Measurements from ENCODE around the gene RRP9. TPM values are rescaled to one million over a fixed set of nuclear protein-coding genes. Genes with fewer than 3 reads are reported as not detected.
"Not testable (repeated sequence)": the region's sequence is repeated elsewhere in the genome, so short reads cannot be mapped to it uniquely, and the experiment has no call there.

The RRP9 gene, protein sequence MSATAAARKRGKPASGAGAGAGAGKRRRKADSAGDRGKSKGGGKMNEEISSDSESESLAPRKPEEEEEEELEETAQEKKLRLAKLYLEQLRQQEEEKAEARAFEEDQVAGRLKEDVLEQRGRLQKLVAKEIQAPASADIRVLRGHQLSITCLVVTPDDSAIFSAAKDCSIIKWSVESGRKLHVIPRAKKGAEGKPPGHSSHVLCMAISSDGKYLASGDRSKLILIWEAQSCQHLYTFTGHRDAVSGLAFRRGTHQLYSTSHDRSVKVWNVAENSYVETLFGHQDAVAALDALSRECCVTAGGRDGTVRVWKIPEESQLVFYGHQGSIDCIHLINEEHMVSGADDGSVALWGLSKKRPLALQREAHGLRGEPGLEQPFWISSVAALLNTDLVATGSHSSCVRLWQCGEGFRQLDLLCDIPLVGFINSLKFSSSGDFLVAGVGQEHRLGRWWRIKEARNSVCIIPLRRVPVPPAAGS
- 20.6 TPM for total RNA-seq (ENCODE audit: unreplicated experiment)
- long read RNA-seq, transcript RRP9-201 (15 exons, 1,578 nt) = major isoform, 24 of 31 reads
- long read RNA-seq, partial matches to known transcripts = 0 of 31 reads
- long read RNA-seq, other reads (novel, unspliced or antisense) = 7 of 31 reads

GRCh38 chr3:51941798-51942602 is at the start of gene RRP9, which contains the start of gene PARP3:
TSS of gene RRP9 (minus strand) at chr3:51941904. CDS start at chr3:51941867, 37 bp downstream.
TSS of gene PARP3 (plus strand) at chr3:51942363. CDS start at chr3:51943356, 993 bp downstream.
- peak within 1 kb of the TSS; percentile 34 for H3K27ac Mint-ChIP-seq (ENCODE audit: unreplicated experiment)
- H3K9me3 Mint-ChIP-seq (ENCODE audit: unreplicated experiment) = no peaks in the 10 kb centered on the region
- peak; percentile 98 for DNase-seq (ENCODE audit: low spot score)
- H3K27me3 Mint-ChIP-seq (ENCODE audit: unreplicated experiment) = peaks cover 6% of the 10 kb centered on the region
- peak within 1 kb of the TSS; percentile 90 for H3K4me3 Mint-ChIP-seq (ENCODE audit: unreplicated experiment)
- H3K36me3 Mint-ChIP-seq (ENCODE audit: low read depth, unreplicated experiment) = peaks cover 21% of the 10 kb centered on the region
- peak; percentile 100 for TF ChIP-seq CTCF (IDR thresholded peaks at IDR 0.05; ENCODE audit: unreplicated experiment)
- H3K4me1 Mint-ChIP-seq (ENCODE audit: unreplicated experiment) = peaks cover 20% of the 10 kb centered on the region

DNA sequence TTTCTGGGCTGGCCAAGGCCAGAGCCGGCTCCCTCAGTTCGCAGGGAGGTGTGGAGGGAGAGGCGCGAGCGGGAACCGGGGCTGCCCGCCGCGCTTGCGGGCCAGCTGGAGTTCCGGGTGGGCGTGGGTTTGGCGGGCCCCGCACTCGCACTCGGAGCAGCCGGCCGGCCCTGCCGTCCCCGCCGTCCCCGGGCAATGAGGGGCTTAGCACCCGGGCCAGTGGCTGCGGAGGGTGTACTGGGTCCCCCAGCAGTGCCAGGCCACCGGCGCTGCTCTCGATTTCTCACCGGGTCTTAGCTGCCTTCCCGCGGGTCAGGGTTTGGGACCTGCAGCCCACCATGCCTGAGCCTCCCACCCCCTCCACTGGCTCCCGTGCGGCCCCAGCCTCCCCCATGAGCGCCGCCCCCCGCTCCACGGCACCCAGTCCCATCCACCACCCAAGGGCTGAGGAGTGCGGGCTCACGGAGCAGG is 48.8 kb upstream of the RRP9 start:
- Mint-ChIP-seq H3K36me3 (ENCODE audit: low read depth, unreplicated experiment) (peaks cover 17% of the 10 kb centered on the region), H3K4me1 (ENCODE audit: unreplicated experiment) (peaks cover 20% of the 10 kb centered on the region)
- H3K27me3 Mint-ChIP-seq (ENCODE audit: unreplicated experiment); H3K4me3 Mint-ChIP-seq (ENCODE audit: unreplicated experiment); DNase-seq (ENCODE audit: low spot score); H3K9me3 Mint-ChIP-seq (ENCODE audit: unreplicated experiment); H3K27ac Mint-ChIP-seq (ENCODE audit: unreplicated experiment): not testable (repeated sequence)

GRCh38 chr3:51988286-51989146 is 46.8 kb upstream of the RRP9 start:
- Mint-ChIP-seq H3K9me3 (ENCODE audit: unreplicated experiment) (no peaks in the 10 kb centered on the region), H3K4me1 (ENCODE audit: unreplicated experiment) (peaks cover 9% of the 10 kb centered on the region), H3K27ac (ENCODE audit: unreplicated experiment) (no peak overlapping the region), H3K36me3 (ENCODE audit: low read depth, unreplicated experiment) (peaks cover 8% of the 10 kb centered on the region), H3K4me3 (ENCODE audit: unreplicated experiment) (no peak overlapping the region), H3K27me3 (ENCODE audit: unreplicated experiment) (peaks cover 5% of the 10 kb centered on the region)
- DNase-seq (ENCODE audit: low spot score) = no peak
- TF ChIP-seq CTCF (IDR thresholded peaks at IDR 0.05; ENCODE audit: unreplicated experiment) = no peak

GRCh38 chr3:51987568-51987967 is 45.9 kb upstream of the RRP9 start:
- H3K27ac Mint-ChIP-seq (ENCODE audit: unreplicated experiment) = no peak overlapping the region
- no peak for DNase-seq (ENCODE audit: low spot score)

More at GRCh38 chr3:51987568-51987967, 45.9 kb upstream of the RRP9 start:
- H3K36me3 Mint-ChIP-seq (ENCODE audit: low read depth, unreplicated experiment) = peaks cover 7% of the 10 kb centered on the region
- TF ChIP-seq CTCF (IDR thresholded peaks at IDR 0.05; ENCODE audit: unreplicated experiment) = no peak
- H3K9me3 Mint-ChIP-seq (ENCODE audit: unreplicated experiment) = no peaks in the 10 kb centered on the region
- H3K4me1 Mint-ChIP-seq (ENCODE audit: unreplicated experiment) = peaks cover 11% of the 10 kb centered on the region
- H3K27me3 Mint-ChIP-seq (ENCODE audit: unreplicated experiment) = peaks cover 5% of the 10 kb centered on the region
- H3K4me3 Mint-ChIP-seq (ENCODE audit: unreplicated experiment) = no peak overlapping the region

Measured in endothelial cell (in vitro differentiated cells).